ENCODE data around the gene MFSD12.

MFSD12 gene

GRCh38 chr19:3575949-3576673 is 18.7 kb upstream of the MFSD12 start:
- no peak for DNase-seq (ENCODE audit: low read depth)
- no peak for TF ChIP-seq CTCF (conservative IDR thresholded peaks at IDR 0.05; ENCODE audit: low read depth, low read length)
- peak overlapping the region; percentile 22 for H3K4me3 ChIP-seq (ENCODE audit: low read length)

GRCh38 chr19:3575260-3575741 is 17.9 kb upstream of the MFSD12 start:
- no peak for DNase-seq (ENCODE audit: low read depth)

GRCh38 chr19:3573858-3574637 is 16.7 kb upstream of the MFSD12 start:
- TF ChIP-seq CTCF (conservative IDR thresholded peaks at IDR 0.05; ENCODE audit: low read depth, low read length): no peak
- DNase-seq (ENCODE audit: low read depth): peak; percentile 78
- peak overlapping the region; percentile 88 for H3K4me3 ChIP-seq (ENCODE audit: low read length)

More at GRCh38 chr19:3575260-3575741, 17.9 kb upstream of the MFSD12 start:
- H3K4me3 ChIP-seq (ENCODE audit: low read length): no peak overlapping the region
- TF ChIP-seq CTCF (conservative IDR thresholded peaks at IDR 0.05; ENCODE audit: low read depth, low read length): peak; percentile 41

- DNase-seq (ENCODE audit: low read depth): no peak
- H3K4me3 ChIP-seq (ENCODE audit: low read length): peak overlapping the region; percentile 88
- TF ChIP-seq CTCF (conservative IDR thresholded peaks at IDR 0.05; ENCODE audit: low read depth, low read length): no peak
Measured at GRCh38 chr19:3573162-3573857, 15.9 kb upstream of the MFSD12 start.

- H3K4me3 ChIP-seq (ENCODE audit: low read length): peak within 1 kb of the TSS; percentile 88
- DNase-seq (ENCODE audit: low read depth): no peak
- no peak for TF ChIP-seq CTCF (conservative IDR thresholded peaks at IDR 0.05; ENCODE audit: low read depth, low read length)
Measured at GRCh38 chr19:3572855-3573161, 15.4 kb upstream of the MFSD12 start, which contains the start of gene HMG20B. HMG20B (plus strand) TSS chr19:3572944; CDS start chr19:3573310, 366 bp downstream.

DNA sequence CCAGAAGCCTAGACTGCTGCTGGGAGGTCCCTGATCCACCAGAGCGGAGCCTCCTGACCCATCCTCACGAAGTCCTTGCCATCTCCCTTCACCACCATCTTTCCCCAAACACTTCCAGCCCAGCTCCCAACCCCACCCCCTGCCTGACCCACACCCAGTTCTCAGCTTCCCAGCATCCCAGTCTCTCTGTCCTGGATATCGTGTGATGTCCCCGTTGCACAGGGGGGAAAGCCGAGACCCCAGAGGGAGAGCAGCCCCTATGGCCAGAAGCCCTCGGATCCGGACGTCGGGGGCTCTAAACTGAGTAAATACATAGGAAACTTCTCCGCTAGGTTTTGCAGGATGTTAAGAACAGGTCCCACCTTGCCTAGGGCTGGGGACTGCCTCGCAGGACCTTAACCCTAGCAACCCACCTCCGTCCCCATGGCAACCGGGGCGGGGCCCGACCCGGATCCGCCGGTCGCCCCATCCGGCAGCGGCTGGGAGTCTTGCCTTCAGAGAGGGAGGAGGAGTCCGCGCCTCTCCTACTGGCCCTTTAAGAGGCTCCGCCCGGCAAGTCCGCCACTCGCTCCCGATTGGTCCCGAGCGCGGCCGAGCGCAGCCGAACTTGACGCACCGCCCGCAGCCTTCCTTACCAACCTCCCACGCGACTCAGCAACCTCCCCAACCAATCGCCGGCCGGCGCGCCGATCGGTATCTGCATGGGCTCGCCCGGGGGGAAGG is 14.9 kb upstream of the MFSD12 start:
- TF ChIP-seq CTCF (conservative IDR thresholded peaks at IDR 0.05; ENCODE audit: low read depth, low read length): no peak
- peak; percentile 99 for DNase-seq (ENCODE audit: low read depth)
- H3K4me3 ChIP-seq (ENCODE audit: low read length): peak overlapping the region; percentile 67

Measured in retinal pigment epithelial cell (primary cell).